HCT116 (cell line): ENCODE results near the gene NUDT22. TPM values are rescaled to one million over a fixed set of nuclear protein-coding genes. Genes with fewer than 3 reads are reported as not detected.

Source experiments
- ATAC-seq: fragments of 200-7000 bp; cut with Tn5 transposase; 2 replicates; pipeline ENCODE4 v1.9.1; 2020; ENCODE audit warnings: mild to moderate bottlenecking, moderate library complexity
- BruUV-seq: library from RNA; stranded (reverse); fragments of 400-500 nt; replicated peaks from 2 replicates; lab custom pipeline; 2021; lab: Mats Ljungman, UMichigan
- CTCF ChIA-PET: fragments of 300-600 bp; sonication (Branson Sonifier 250); formaldehyde crosslinking; loops from one replicate; lab custom pipeline; 2021; ENCODE audit warnings: antibody characterized with exemption; lab: Charles Lee
- POLR2A ChIA-PET: fragments of 300-600, 350-600 bp; sonication (Branson Sonifier 250); formaldehyde crosslinking; loops from one replicate; lab custom pipeline; 2021; ENCODE audit warnings: antibody characterized with exemption; lab: Charles Lee
- RAD21 ChIA-PET, 2 experiments: fragments of 300-600 bp; sonication (Branson Sonifier 250); formaldehyde crosslinking; loops; one replicate each; lab custom pipeline; 2023; ENCODE audit warnings: low total read pairs in 2 of 2; ENCODE audit not compliant: uncharacterized antibody in 2 of 2, unreplicated experiment in 2 of 2, low non-redundant PET in 1 of 2; lab: Charles Lee
- DNase-seq: peaks from one replicate; pipeline ENCODE4 v3.0.0-alpha.2; 2010; ENCODE audit warnings: low read depth, low spot score
- H2AFZ ChIP-seq: fragments of 200-600 bp; shearing (Covaris generic), sonication (generic); 2 replicates; pipeline ENCODE4 v1.6.1; 2017; ENCODE audit warnings: low read depth, mixed run types, mixed read lengths, antibody characterized with exemption, low read length; ENCODE audit not compliant: poor library complexity, severe bottlenecking
- H3K27ac ChIP-seq: 2 replicates; pipeline ENCODE4 v1.5.1; 2012; ENCODE audit warnings: low read depth, low read length
- H3K27me3 ChIP-seq: fragments of 200-600 bp; sonication (generic); 2 replicates; pipeline ENCODE4 v1.6.1; 2016; ENCODE audit warnings: mixed run types, low read length, mixed read lengths; ENCODE audit not compliant: insufficient read depth
- H3K36me3 ChIP-seq, 2 experiments: fragments of 200-500 bp in 1 of 2; fragments of 200-600 bp in 1 of 2; sonication (Bioruptor generic) in 1 of 2; sonication (generic) in 1 of 2; 2 replicates each; pipeline versions ENCODE4 v1.5.1 to v1.6.1; 2014 to 2016; ENCODE audit warnings: low read length in 2 of 2, inconsistent platforms in 1 of 2, mixed read lengths in 1 of 2, mixed run types in 1 of 2; ENCODE audit not compliant: insufficient read depth in 2 of 2, control insufficient read depth in 1 of 2
- H3K4me1 ChIP-seq, 2 experiments: fragments of 200-600 bp in 1 of 2; sonication (generic) in 1 of 2; 2 replicates each; pipeline versions ENCODE4 v1.5.1 to v1.6.1; 2012 to 2017; ENCODE audit warnings: low read length in 2 of 2, inconsistent platforms in 1 of 2, mild to moderate bottlenecking in 1 of 2, mixed read lengths in 1 of 2, mixed run types in 1 of 2, moderate library complexity in 1 of 2; ENCODE audit not compliant: insufficient read depth in 2 of 2, control insufficient read depth in 1 of 2
- H3K4me2 ChIP-seq: fragments of 200-600 bp; sonication (generic); 2 replicates; pipeline ENCODE4 v1.6.1; 2017; ENCODE audit warnings: mixed run types, low read length, mixed read lengths
- H3K4me3 ChIP-seq, 2 experiments: fragments of 200-600 bp in 1 of 2; sonication (generic) in 1 of 2; replicated peaks in 1 of 2; 2 replicates each; pipeline ENCODE4 v1.5.1; 2011 to 2016; ENCODE audit warnings: low read length in 2 of 2, control low read depth in 1 of 2, low read depth in 1 of 2, mild to moderate bottlenecking in 1 of 2, mixed read lengths in 1 of 2, mixed run types in 1 of 2
- H3K79me2 ChIP-seq: fragments of 200-600 bp; sonication (generic); 2 replicates; pipeline ENCODE4 v1.6.1; 2017; ENCODE audit warnings: mild to moderate bottlenecking, mixed run types, low read length, moderate library complexity, mixed read lengths; ENCODE audit not compliant: insufficient read depth
- H3K9ac ChIP-seq: fragments of 200-600 bp; sonication (generic); 2 replicates; pipeline ENCODE4 v1.6.1; 2016; ENCODE audit warnings: low read length, mixed read lengths
- H3K9me2 ChIP-seq: fragments of 200-600 bp; sonication (generic), shearing (Covaris generic); 2 replicates; pipeline ENCODE4 v1.6.1; 2017; ENCODE audit warnings: mixed run types, mild to moderate bottlenecking, moderate library complexity; ENCODE audit not compliant: insufficient read depth
- H3K9me3 ChIP-seq, 2 experiments: fragments of 200-500 bp in 1 of 2; fragments of 200-600 bp in 1 of 2; sonication (Bioruptor generic) in 1 of 2; sonication (generic) in 1 of 2; 2 replicates each; pipeline ENCODE4 v1.6.1; 2014 to 2017; ENCODE audit warnings: low read length in 2 of 2, mixed read lengths in 2 of 2, inconsistent platforms in 1 of 2, low read depth in 1 of 2, mild to moderate bottlenecking in 1 of 2, mixed run types in 1 of 2, moderate library complexity in 1 of 2; ENCODE audit not compliant: control insufficient read depth in 1 of 2, insufficient read depth in 1 of 2
- H4K20me1 ChIP-seq: fragments of 200-600 bp; sonication (generic), shearing (Covaris generic); 2 replicates; pipeline ENCODE4 v1.6.1; 2017; ENCODE audit warnings: mixed run types, mild to moderate bottlenecking, moderate library complexity; ENCODE audit not compliant: insufficient read depth
- CEBPB ChIP-seq: IDR thresholded peaks from 2 replicates; pipeline ENCODE4 v1.6.1; 2012; ENCODE audit warnings: low read depth
- EGR1 ChIP-seq: IDR thresholded peaks from 2 replicates; pipeline ENCODE4 v1.6.1; 2012; ENCODE audit warnings: low read depth
- ELF1 ChIP-seq: IDR thresholded peaks from 2 replicates; pipeline ENCODE4 v1.6.1; 2012; ENCODE audit warnings: low read depth, borderline replicate concordance
- EZH2 ChIP-seq: fragments of 200-600 bp; sonication (generic); IDR thresholded peaks from 2 replicates; pipeline ENCODE4 v1.6.1; 2017; ENCODE audit warnings: antibody characterized with exemption, mixed run types
- EZH2phosphoT487 ChIP-seq: fragments of 200-600 bp; IDR thresholded peaks from 2 replicates; pipeline ENCODE4 v1.6.1; 2018; ENCODE audit warnings: antibody characterized with exemption, borderline replicate concordance
- FOSL1 ChIP-seq: IDR thresholded peaks from 2 replicates; pipeline ENCODE4 v1.6.1; 2012; ENCODE audit warnings: low read depth
- JUND ChIP-seq: IDR thresholded peaks from 2 replicates; pipeline ENCODE4 v1.6.1; 2012
- MAX ChIP-seq: IDR thresholded peaks from 2 replicates; pipeline ENCODE4 v1.6.1; 2012
- POLR2A ChIP-seq: IDR thresholded peaks from 2 replicates; pipeline ENCODE4 v1.7.0; 2011; ENCODE audit warnings: borderline replicate concordance; ENCODE audit not compliant: insufficient read depth, insufficient read length; ENCODE audit errors: extremely low read depth
- POLR2AphosphoS5 ChIP-seq: IDR thresholded peaks from 2 replicates; pipeline ENCODE4 v1.6.1; 2011; ENCODE audit warnings: mild to moderate bottlenecking, low read depth, low read length, moderate library complexity
- REST ChIP-seq: IDR thresholded peaks from 2 replicates; pipeline ENCODE4 v1.6.1; 2012; ENCODE audit warnings: low read depth
- SIN3A ChIP-seq: IDR thresholded peaks from 2 replicates; pipeline ENCODE4 v1.6.1; 2012; ENCODE audit warnings: low read depth
- SP1 ChIP-seq: IDR thresholded peaks from 2 replicates; pipeline ENCODE4 v1.6.1; 2012; ENCODE audit warnings: low read depth
- SRF ChIP-seq: IDR thresholded peaks from 2 replicates; pipeline ENCODE4 v1.6.1; 2012; ENCODE audit warnings: low read depth
- TCF7L2 ChIP-seq: IDR thresholded peaks from 2 replicates; pipeline ENCODE4 v1.7.0; 2011; ENCODE audit warnings: borderline replicate concordance, inconsistent platforms; ENCODE audit not compliant: insufficient read depth, insufficient read length; ENCODE audit errors: extremely low read depth
- YY1 ChIP-seq: IDR thresholded peaks from 2 replicates; pipeline ENCODE4 v1.6.1; 2011; ENCODE audit warnings: low read length, low read depth, moderate library complexity, mild to moderate bottlenecking; ENCODE audit not compliant: insufficient replicate concordance; ENCODE audit errors: extremely low read depth
- ZBTB33 ChIP-seq: IDR thresholded peaks from 2 replicates; pipeline ENCODE4 v1.6.1; 2011; ENCODE audit warnings: mild to moderate bottlenecking, low read length, moderate library complexity; ENCODE audit not compliant: insufficient replicate concordance; ENCODE audit errors: extremely low read depth
- ZFX ChIP-seq: fragments of 450-650 bp; IDR thresholded peaks from 2 replicates; pipeline ENCODE4 v1.6.1; 2017
- ZNF274 ChIP-seq: fragments of 200-500 bp; sonication (Bioruptor generic); IDR thresholded peaks from 2 replicates; pipeline ENCODE4 v1.6.1; 2014; ENCODE audit warnings: mild to moderate bottlenecking, low read depth, low read length, inconsistent platforms
- intact Hi-C: fragments of 100-400 bp; cut with micrococcal nuclease; formaldehyde crosslinking; loops from 2 replicates; pipeline ENCODE4 v1.10.0; 2022
- total RNA-seq: library from RNA; stranded (reverse); gene quantifications from one replicate; pipeline ENCODE4 v1.2.1, GENCODE V29; 2021; ENCODE audit not compliant: unreplicated experiment

NUDT22 gene
- total RNA-seq, 1 experiment from 2014 or later: 70.9 TPM

- ChIA-PET POLR2A (interaction anchor here (1.1 kb wide), 1 partner anchor 13 kb away, joined by 3 read pairs; no protein-coding TSS in a partner anchor), RAD21 (no interaction called here), CTCF (interaction anchor here (1.1 kb wide), 1 partner anchor 49 kb away, joined by 3 read pairs; no protein-coding TSS in a partner anchor)
- no peaks in the 10 kb centered on the region for H3K9me3 ChIP-seq
- no peak overlapping the region for H3K4me3 ChIP-seq
- H3K9me2 ChIP-seq: no peaks in the 10 kb centered on the region
- no peak overlapping the region for H2AFZ ChIP-seq
- H3K27ac ChIP-seq: no peak overlapping the region
- H4K20me1 ChIP-seq: no peaks in the 10 kb centered on the region
- peaks cover 16 to 37% of the 10 kb centered on the region in 2 experiments for H3K4me1 ChIP-seq
- no TSS peak for BruUV-seq
- H3K4me2 ChIP-seq: no peak overlapping the region
- no peak for DNase-seq
- ATAC-seq: no peak
- no peak overlapping the region for H3K9ac ChIP-seq
- intact Hi-C loops: no loop called here
- H3K79me2 ChIP-seq: peaks cover 41% of the 10 kb centered on the region
- H3K27me3 ChIP-seq: no peaks in the 10 kb centered on the region
- peaks cover 27 to 41% of the 10 kb centered on the region in 2 experiments; a peak in 3 of 4 replicates for H3K36me3 ChIP-seq
- no peak for TF ChIP-seq ZNF274
- no peak for TF ChIP-seq EZH2
- TF ChIP-seq JUND: no peak
- TF ChIP-seq SP1: no peak
- no peak for TF ChIP-seq ZFX
- no peak for TF ChIP-seq MAX
- no peak for TF ChIP-seq POLR2AphosphoS5
- TF ChIP-seq ELF1: no peak
- no peak for TF ChIP-seq YY1
- no peak for TF ChIP-seq TCF7L2
- no peak for TF ChIP-seq CEBPB
- TF ChIP-seq EGR1: no peak
- TF ChIP-seq SIN3A: no peak
- TF ChIP-seq ZBTB33: no peak
- no peak for TF ChIP-seq FOSL1
- TF ChIP-seq REST: no peak
- no peak for TF ChIP-seq EZH2phosphoT487
- TF ChIP-seq POLR2A: no peak
- no peak for TF ChIP-seq SRF
Observed at GRCh38 chr11:64255135-64256128, 29.4 kb downstream of the NUDT22 start.
